Activated effector memory CD4-positive, alpha-beta T cell treated with anti-CD3 and anti-CD28 coated beads, Interleukin-2, amount 50 U/mL, for 16 hours (primary cell): ENCODE data around the gene TM4SF5.
"Not testable (repeated sequence)": the region's sequence is repeated elsewhere in the genome, so short reads cannot be mapped to it uniquely, and the experiment has no call there.

ENCODE experiments used
- DNase-seq: peaks from one replicate; pipeline ENCODE4 v3.0.0-alpha.2; 2020

The TM4SF5 gene

GRCh38 chr17:4790705-4791088, 19.0 kb downstream of the TM4SF5 start:
- no peak for DNase-seq

GRCh38 chr17:4795168-4795567, 23.5 kb downstream of the TM4SF5 start:
- no peak for DNase-seq

GRCh38 chr17:4796552-4796920, 24.9 kb downstream of the TM4SF5 start:
- DNase-seq = peak; percentile 76

- DNase-seq = no peak
Observed at GRCh38 chr17:4800462-4801196, 28.9 kb downstream of the TM4SF5 start.

GRCh38 chr17:4802228-4802627, 30.5 kb downstream of the TM4SF5 start, which contains the start of gene C17orf114:
C17orf114 (minus strand) TSS chr17:4802328.
- DNase-seq = no peak

- DNase-seq = no peak
Observed at GRCh38 chr17:4806456-4806776, 34.7 kb downstream of the TM4SF5 start.

- DNase-seq = peak; percentile 95
Observed at GRCh38 chr17:4806777-4807604, 35.3 kb downstream of the TM4SF5 start, which contains the start of gene PLD2. PLD2 (plus strand) TSS chr17:4807152; CDS start chr17:4807773, 621 bp downstream.

GRCh38 chr17:4807605-4808377, 36.1 kb downstream of the TM4SF5 start:
- no peak for DNase-seq

- no peak for DNase-seq
Observed at GRCh38 chr17:4808378-4808767, 36.7 kb downstream of the TM4SF5 start.

- no peak for DNase-seq
Observed at GRCh38 chr17:4810696-4811290, 39.1 kb downstream of the TM4SF5 start.

GRCh38 chr17:4811471-4811870, 39.8 kb downstream of the TM4SF5 start:
- DNase-seq = no peak

- no peak for DNase-seq
Observed at GRCh38 chr17:4812690-4813089, 41.0 kb downstream of the TM4SF5 start.

GRCh38 chr17:4815043-4815675, 43.5 kb downstream of the TM4SF5 start:
- DNase-seq = no peak

GRCh38 chr17:4816826-4817225, 45.1 kb downstream of the TM4SF5 start:
- DNase-seq = no peak

- DNase-seq = no peak
Observed at GRCh38 chr17:4818276-4818675, 46.6 kb downstream of the TM4SF5 start.

- no peak for DNase-seq
Observed at GRCh38 chr17:4822835-4823234, 51.1 kb downstream of the TM4SF5 start.

GRCh38 chr17:4823373-4824089, 51.8 kb downstream of the TM4SF5 start:
- DNase-seq = no peak

- no peak for DNase-seq
Observed at GRCh38 chr17:4827399-4827798, 55.7 kb downstream of the TM4SF5 start.

- not testable (repeated sequence) for DNase-seq
Observed at GRCh38 chr17:4832829-4833177, 61.1 kb downstream of the TM4SF5 start.
